Epithelial cell of prostate (primary cell): ENCODE results near the gene FMN2.

Experiments used
- DNase-seq: peaks from one replicate; pipeline ENCODE4 v3.0.0-alpha.2; 2011; ENCODE audit warnings: low read depth, low spot score
- H3K27ac ChIP-seq: fragments of 450-650 bp; 2 replicates; pipeline ENCODE4 v1.5.1; 2017; ENCODE audit warnings: mild to moderate bottlenecking

Gene FMN2

GRCh38 chr1:240462277-240462676 is 370.6 kb downstream of the FMN2 start:
- no peak for DNase-seq
- H3K27ac ChIP-seq, result no peak overlapping the region

GRCh38 chr1:240462766-240463395 is 371.2 kb downstream of the FMN2 start:
- H3K27ac ChIP-seq, result no peak overlapping the region
- DNase-seq, result no peak

GRCh38 chr1:240464099-240464498 is 372.4 kb downstream of the FMN2 start:
- no peak overlapping the region for H3K27ac ChIP-seq
- no peak for DNase-seq

DNA sequence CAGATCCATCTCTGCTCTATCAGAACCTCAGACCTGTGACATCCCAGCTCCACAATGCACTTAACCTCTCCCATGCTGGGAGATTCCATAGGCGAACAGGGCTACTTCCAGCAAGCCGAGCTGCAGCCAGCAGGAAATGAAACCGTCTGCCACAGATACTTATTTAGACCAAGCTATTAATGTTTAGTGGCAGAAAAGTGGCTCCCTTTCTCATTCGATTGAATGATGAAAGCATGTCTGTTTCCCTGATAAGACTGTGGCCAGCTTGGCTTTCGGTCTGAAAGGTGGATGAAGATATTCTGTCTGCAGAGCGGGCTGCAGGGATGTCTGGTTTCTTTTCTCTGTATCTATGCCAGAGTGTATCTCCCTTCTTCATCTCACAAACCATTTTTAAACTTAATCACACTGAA is 373.9 kb downstream of the FMN2 start:
- no peak for DNase-seq
- H3K27ac ChIP-seq, result no peak overlapping the region

GRCh38 chr1:240466509-240466908 is 374.8 kb downstream of the FMN2 start:
- no peak overlapping the region for H3K27ac ChIP-seq
- DNase-seq, result no peak

DNA sequence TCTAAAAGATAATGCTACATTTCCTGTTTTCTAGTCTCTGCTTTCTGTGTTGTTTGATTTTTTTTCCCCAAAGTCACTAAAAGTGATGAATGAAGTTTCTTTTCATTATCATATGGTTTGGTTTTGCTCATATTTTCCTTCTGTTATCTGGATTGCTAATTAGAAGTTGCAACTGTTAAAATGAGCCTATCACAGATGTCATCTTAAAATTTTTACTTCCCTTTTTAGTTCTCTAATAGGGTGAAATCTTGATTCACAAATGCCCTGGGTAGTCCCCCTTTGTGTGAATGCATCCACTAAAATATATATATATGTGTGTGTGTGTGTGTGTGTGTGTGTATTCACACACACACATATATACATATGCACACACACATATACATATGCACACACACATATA is 376.2 kb downstream of the FMN2 start:
- no peak overlapping the region for H3K27ac ChIP-seq
- DNase-seq, result no peak

GRCh38 chr1:240468656-240469055 is 377.0 kb downstream of the FMN2 start:
- no peak overlapping the region for H3K27ac ChIP-seq
- DNase-seq, result no peak

- no peak overlapping the region for H3K27ac ChIP-seq
- no peak for DNase-seq
Measured at GRCh38 chr1:240474133-240474614, 382.5 kb downstream of the FMN2 start.

GRCh38 chr1:240475832-240476231 is 384.1 kb downstream of the FMN2 start:
- no peak overlapping the region for H3K27ac ChIP-seq

GRCh38 chr1:240478536-240478935 is 386.9 kb downstream of the FMN2 start:
- DNase-seq, result no peak
- H3K27ac ChIP-seq, result no peak overlapping the region

More at GRCh38 chr1:240475832-240476231, 384.1 kb downstream of the FMN2 start:
- DNase-seq, result no peak

- H3K27ac ChIP-seq, result no peak overlapping the region
- DNase-seq, result no peak
Measured at GRCh38 chr1:240484804-240485443, 393.2 kb downstream of the FMN2 start.

DNA sequence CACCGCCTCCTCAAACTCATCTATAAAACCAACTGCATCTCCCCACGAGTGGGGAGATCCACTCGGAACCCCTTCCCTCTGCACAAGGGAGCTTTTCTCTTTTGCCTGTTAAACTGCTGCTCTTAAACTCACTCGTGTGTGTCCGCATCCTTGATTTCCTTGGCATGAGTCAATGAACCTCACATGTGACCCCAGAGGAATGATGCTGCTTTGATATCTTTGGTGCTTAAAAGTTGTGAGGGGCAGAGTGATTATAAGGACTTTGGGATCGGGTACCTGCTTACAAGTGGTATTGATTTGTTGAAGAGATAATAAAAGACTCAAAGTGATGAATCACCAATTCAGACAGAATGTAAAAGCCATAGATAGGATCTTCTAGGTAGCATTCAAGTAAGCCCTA is 394.9 kb downstream of the FMN2 start:
- DNase-seq, result no peak

DNA sequence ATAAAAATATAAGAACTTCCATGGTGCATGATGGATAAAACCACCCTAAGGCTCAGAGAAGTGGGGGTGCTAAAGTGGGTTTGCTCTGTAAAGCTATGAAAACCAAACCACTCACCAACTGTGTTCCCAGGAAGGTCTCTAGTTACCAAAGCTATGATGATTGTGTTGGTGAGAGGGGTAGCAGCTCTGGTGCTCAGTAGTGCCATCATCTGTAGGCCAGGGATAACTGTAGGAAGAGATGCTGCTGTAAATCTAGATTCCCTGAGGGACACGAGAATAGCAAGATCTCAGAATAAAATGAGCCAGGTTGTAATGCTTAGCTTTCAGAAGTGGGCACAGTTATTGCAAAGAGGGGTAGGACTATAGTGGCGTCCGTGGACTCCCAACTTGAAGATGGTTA is 395.8 kb downstream of the FMN2 start:
- no peak overlapping the region for H3K27ac ChIP-seq
- DNase-seq, result no peak

More for the DNA sequence above, 394.9 kb downstream of the FMN2 start:
- H3K27ac ChIP-seq, result no peak overlapping the region

- no peak overlapping the region for H3K27ac ChIP-seq
- no peak for DNase-seq
Measured at GRCh38 chr1:240491156-240491555, 399.5 kb downstream of the FMN2 start.

DNA sequence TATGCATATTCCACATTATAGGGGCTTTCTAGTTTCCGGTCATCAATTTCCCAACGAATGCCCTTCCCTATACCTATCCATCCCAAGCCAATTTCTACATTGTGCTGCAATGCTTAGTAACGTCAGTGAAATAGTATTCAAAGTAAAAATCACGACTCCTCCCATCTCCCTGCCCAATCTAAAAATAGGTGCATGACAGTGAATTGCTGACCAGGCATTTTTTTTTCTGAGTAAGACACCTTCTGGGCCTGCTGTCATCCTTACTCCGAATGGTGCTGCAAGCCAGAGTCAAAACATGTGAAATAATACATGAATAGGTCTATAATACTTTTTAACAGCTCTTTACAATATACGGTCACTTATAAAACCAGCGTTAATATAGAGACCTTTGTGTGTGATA is 400.1 kb downstream of the FMN2 start:
- no peak overlapping the region for H3K27ac ChIP-seq
- DNase-seq, result no peak

GRCh38 chr1:240492832-240493440 is 401.3 kb downstream of the FMN2 start:
- H3K27ac ChIP-seq, result no peak overlapping the region
- DNase-seq, result no peak

DNA sequence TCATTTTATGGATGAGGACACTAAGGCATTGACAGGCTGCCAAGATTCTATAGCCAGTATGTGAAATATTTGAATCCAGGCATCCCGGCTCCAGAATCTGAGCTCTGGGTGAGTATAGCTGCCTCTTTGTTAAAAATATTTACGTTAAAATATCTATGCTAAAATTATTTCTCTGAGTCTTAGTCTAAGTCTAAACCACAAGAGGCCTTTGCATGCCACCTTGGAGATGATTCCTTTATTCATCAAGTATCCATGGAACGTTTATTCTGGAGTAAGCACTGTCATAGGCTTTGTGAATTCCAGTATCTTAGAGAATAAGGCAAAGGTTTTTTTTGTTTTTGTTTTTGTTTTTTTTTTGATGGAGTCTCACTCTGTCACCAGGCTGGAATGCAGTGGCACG is 403.9 kb downstream of the FMN2 start:
- H3K27ac ChIP-seq, result no peak overlapping the region
- DNase-seq, result no peak

- no peak overlapping the region for H3K27ac ChIP-seq
- DNase-seq, result no peak
Measured at GRCh38 chr1:240496356-240496755, 404.7 kb downstream of the FMN2 start.

GRCh38 chr1:240496941-240497340 is 405.3 kb downstream of the FMN2 start:
- DNase-seq, result no peak
- H3K27ac ChIP-seq, result no peak overlapping the region

DNA sequence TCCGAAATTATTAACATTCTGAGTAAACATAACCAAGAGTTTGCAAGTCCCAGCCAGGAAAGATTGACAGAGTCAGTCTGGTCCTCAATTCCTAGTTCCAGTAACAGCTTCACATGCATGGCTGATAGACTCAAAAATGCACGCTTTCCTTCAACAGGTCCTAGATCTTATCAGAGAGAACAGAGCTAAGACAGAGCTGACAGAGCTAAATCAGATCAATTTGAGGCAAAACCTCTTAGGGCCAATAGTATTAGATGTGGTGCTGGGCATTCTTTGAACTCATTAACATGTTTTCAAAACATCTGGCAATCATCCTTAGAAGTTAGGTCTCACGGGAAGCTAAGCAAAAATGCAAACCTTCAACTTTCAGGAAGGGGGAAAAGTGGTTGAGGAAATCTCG is 406.2 kb downstream of the FMN2 start:
- no peak for DNase-seq
- no peak overlapping the region for H3K27ac ChIP-seq

DNA sequence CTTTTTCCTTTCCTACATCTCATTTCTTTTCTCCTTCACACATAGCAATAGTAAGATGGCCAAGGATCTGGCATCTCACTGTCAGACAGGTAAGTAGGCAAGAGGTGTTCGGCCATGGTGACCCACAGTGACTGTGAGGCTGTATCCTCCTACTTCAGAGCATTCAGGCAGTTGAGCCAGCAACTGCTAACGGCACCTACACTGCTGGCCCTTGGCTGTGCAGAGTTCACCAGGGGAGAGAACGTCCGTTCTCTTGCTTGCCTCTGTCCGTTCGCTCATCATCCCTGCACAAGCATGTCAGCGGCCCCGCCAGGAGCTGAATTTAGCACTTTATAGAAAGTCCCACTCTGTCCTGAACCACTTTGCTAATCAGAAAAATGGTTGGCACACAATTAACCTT is 406.7 kb downstream of the FMN2 start:
- DNase-seq, result no peak
- H3K27ac ChIP-seq, result no peak overlapping the region

DNA sequence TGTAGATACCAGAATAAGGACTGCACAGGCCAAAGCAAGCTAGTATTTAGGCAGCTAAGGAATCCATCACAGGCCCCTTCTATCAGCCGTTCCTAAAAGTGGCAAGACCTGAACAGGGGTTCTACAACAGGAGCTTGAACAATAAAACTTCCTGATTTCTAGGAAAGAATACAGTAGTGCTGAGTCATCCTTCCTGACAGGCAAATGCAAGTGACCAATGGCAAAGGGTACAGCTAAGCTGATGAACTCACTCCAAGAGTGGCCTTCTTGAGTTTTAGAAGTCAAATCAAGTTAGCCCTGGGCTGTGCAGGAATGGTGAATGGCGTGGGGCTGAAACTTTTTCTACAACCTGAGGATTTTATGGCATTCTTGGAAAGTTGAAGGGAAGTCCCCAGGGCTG is 407.3 kb downstream of the FMN2 start:
- no peak overlapping the region for H3K27ac ChIP-seq
- DNase-seq, result no peak
